Colonic mucosa (tissue), 4 donors: ENCODE measurements around the gene MRPL36. TPM values are rescaled to one million over a fixed set of nuclear protein-coding genes. Genes with fewer than 3 reads are reported as not detected.
A peak's percentile ranks its signal among the peaks of the same experiment; 100 is the strongest.
"Not testable (repeated sequence)": the region's sequence is repeated elsewhere in the genome, so short reads cannot be mapped to it uniquely, and the experiment has no call there.

Experiments
- DNase-seq: peaks from one replicate; pipeline ENCODE4 v3.0.0-alpha.2; 2020
- H3K27ac ChIP-seq: fragments of 200-600 bp; one replicate; pipeline ENCODE4 v1.8.0; 2021
- H3K27me3 ChIP-seq: fragments of 200-600 bp; one replicate; pipeline ENCODE4 v1.8.0; 2021
- H3K36me3 ChIP-seq: fragments of 200-600 bp; one replicate; pipeline ENCODE4 v1.8.0; 2021
- H3K4me1 ChIP-seq: fragments of 200-600 bp; one replicate; pipeline ENCODE4 v1.8.0; 2021; ENCODE audit warnings: mild to moderate bottlenecking
- H3K4me3 ChIP-seq: fragments of 200-600 bp; one replicate; pipeline ENCODE4 v1.8.0; 2021
- H3K9ac ChIP-seq, 2 donors: one replicate each; pipeline ENCODE4 v1.7.0; 2013; ENCODE audit warnings: control low read depth in 2 of 2, low read depth in 2 of 2, low read length in 2 of 2
- H3K9me3 ChIP-seq: fragments of 200-600 bp; one replicate; pipeline ENCODE4 v1.8.0; 2021
- CTCF ChIP-seq: fragments of 200-600 bp; IDR thresholded peaks from one replicate; pipeline ENCODE4 v1.8.0; 2022; ENCODE audit warnings: antibody characterized with exemption, mild to moderate bottlenecking
- intact Hi-C: fragments of 100-400 bp; cut with DNase I; formaldehyde crosslinking; loops from one replicate; pipeline ENCODE4 v1.14.1; 2022
- total RNA-seq, 2 donors: library from RNA; stranded (reverse); fragmentation: NEBNext Ultra II Directional in 1 of 2; extraction: Animal tissue kit (Norgen Biotek cat#: 25700) in 1 of 2; gene quantifications; one replicate each; pipeline ENCODE4 v1.2.1, GENCODE V29; 2021
- donor health status: healthy.
- donor health status: DM: no; HTN: no; CAD: no.
- donor health status: DM: no; HTN: no; CAD: no.

The MRPL36 gene
- total RNA-seq, 2 donors from 2014 or later = 33.0 to 56.3 TPM

- Histone ChIP-seq H3K27ac (peak overlapping the region; percentile 27), H3K9ac (peak overlapping the region in 1 of 2 donors; percentile 19), H3K4me1 (no peaks in the 10 kb centered on the region), H3K36me3 (no peaks in the 10 kb centered on the region), H3K4me3 (no peak overlapping the region), H3K27me3 (no peaks in the 10 kb centered on the region), H3K9me3 (no peaks in the 10 kb centered on the region)
- intact Hi-C loops = no loop called here
- TF ChIP-seq CTCF = no peak
- peak; percentile 36 for DNase-seq
Observed at GRCh38 chr5:1792842-1793266, 6.8 kb downstream of the MRPL36 start.

DNA sequence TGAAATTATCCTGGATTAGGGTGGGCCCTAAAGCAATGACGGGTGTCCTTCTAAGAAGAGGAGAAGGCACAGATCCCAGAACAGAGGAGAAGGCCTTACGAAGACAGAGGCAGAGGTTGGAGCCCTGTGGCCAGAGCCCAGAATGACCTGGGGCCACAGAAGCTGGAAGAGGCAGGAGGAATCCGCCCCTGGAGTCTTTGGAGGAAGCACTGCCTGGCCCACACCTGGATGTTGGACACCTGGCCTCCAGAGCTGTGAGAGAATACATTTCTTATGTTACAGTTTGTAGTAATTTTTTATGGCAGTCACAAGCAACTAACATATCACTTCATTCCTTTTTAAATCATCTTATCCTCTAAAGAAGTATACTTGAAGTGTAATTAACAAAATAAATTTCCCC is 8.5 kb downstream of the MRPL36 start:
- no peak for DNase-seq
- intact Hi-C loops = no loop called here
- H3K36me3 ChIP-seq = no peaks in the 10 kb centered on the region

DNA sequence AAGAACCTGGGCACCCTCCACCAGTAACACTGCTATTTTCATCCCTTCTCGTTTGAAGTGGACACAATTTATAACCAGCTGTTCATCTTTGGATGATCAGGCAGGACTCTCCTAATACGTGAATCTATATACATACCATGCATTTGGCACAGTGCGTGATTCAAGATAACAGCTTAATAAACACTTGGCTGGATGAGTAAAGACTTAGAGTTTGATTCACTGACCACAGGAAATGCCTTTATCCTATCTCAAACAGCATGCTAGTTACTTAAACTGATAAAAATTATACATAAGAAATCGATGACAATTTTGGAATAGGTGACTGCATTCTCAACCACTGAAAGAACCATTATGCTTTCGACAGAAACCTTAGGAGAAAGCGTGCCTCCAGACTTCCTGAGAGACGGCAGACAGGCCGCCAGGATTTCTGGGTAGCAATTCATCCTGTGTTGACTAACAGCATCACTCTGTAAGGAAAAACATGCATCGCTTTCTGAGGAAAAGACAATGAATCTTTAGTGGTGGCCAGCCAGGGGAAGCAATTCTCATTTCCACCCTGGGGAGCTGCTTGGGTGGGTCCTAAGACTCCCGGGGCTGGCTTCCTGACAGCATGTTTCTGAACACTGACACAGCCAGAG is 9.7 kb downstream of the MRPL36 start:
- H3K9ac ChIP-seq = no peak overlapping the region
- no peaks in the 10 kb centered on the region for H3K9me3 ChIP-seq
- H3K27me3 ChIP-seq = no peaks in the 10 kb centered on the region
- no peak for DNase-seq
- no peak overlapping the region for H3K4me3 ChIP-seq
- intact Hi-C loops = no loop called here
- H3K36me3 ChIP-seq = no peaks in the 10 kb centered on the region
- H3K4me1 ChIP-seq = no peaks in the 10 kb centered on the region
- TF ChIP-seq CTCF = no peak
- H3K27ac ChIP-seq = no peak overlapping the region

More for the DNA sequence above, 8.5 kb downstream of the MRPL36 start:
- H3K27ac ChIP-seq = no peak overlapping the region
- no peaks in the 10 kb centered on the region for H3K27me3 ChIP-seq
- no peaks in the 10 kb centered on the region for H3K4me1 ChIP-seq
- no peaks in the 10 kb centered on the region for H3K9me3 ChIP-seq
- TF ChIP-seq CTCF = no peak
- no peak overlapping the region for H3K9ac ChIP-seq
- no peak overlapping the region for H3K4me3 ChIP-seq

GRCh38 chr5:1789438-1789833 is 10.2 kb downstream of the MRPL36 start:
- H3K4me1 ChIP-seq, intact Hi-C loops, H3K9ac ChIP-seq, H3K27ac ChIP-seq, H3K36me3 ChIP-seq, DNase-seq, H3K27me3 ChIP-seq, H3K9me3 ChIP-seq, H3K4me3 ChIP-seq: not testable (repeated sequence)

- H3K27ac ChIP-seq = no peak overlapping the region
- intact Hi-C loops = no loop called here
- H3K27me3 ChIP-seq = no peaks in the 10 kb centered on the region
- no peak for DNase-seq
- TF ChIP-seq CTCF = no peak
- H3K36me3 ChIP-seq = no peaks in the 10 kb centered on the region
- no peaks in the 10 kb centered on the region for H3K9me3 ChIP-seq
- H3K4me3 ChIP-seq = no peak overlapping the region
- no peak overlapping the region for H3K9ac ChIP-seq
- no peaks in the 10 kb centered on the region for H3K4me1 ChIP-seq
Observed at GRCh38 chr5:1788828-1789227, 10.8 kb downstream of the MRPL36 start.

DNA sequence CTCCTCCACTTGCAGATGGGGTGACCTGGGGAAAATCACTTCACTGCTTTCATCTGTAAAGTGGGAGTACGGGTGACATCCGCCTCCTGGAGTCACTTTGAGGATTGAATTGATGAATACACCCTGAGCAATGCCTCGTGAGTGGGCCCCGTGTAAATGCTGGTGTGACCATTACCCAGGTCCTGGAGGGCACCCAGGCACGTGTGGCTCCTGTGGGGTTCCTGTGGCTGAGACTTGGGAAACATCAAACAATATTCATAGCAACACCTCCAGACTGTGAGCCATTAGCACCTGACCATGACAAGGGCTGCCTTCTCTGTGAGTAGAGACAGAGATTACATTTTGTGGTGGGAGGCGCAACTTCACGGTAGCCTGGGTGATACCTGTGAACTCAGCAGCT is 11.4 kb downstream of the MRPL36 start:
- Histone ChIP-seq H3K9ac (no peak overlapping the region), H3K27ac (no peak overlapping the region), H3K9me3 (no peaks in the 10 kb centered on the region), H3K4me3 (no peak overlapping the region), H3K36me3 (no peaks in the 10 kb centered on the region), H3K27me3 (no peaks in the 10 kb centered on the region), H3K4me1 (no peaks in the 10 kb centered on the region)
- TF ChIP-seq CTCF = no peak
- DNase-seq = no peak
- intact Hi-C loops = no loop called here
